ENCODE results near the gene CABYR.

CABYR gene

GRCh38 chr18:24138789-24139616, at the start of gene CABYR:
TSS of gene CABYR (plus strand) at chr18:24139062. CDS start at chr18:24143115, 4,053 bp downstream.
- peak; percentile 42 for DNase-seq (ENCODE audit: low read depth)

DNA sequence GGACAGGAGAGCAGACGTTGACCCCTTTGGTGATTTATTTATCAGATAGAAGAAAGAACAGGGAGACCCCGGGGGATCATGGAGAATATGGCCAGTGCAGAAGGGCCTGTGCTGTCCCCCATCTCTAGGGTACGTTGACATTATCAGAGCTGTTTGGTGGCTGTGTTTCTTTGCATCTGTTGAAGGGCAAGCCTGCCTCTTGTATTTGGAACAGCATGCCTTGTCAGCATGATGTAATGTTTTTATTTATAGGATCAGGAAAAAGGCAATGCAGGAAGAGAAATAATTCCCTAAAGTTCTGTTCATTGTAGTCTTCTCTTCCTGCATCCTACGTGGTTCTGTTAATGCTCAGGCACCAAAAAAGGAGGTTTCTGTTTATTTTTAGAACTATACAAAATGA, 49.8 kb upstream of the CABYR start:
- no peak for DNase-seq (ENCODE audit: low read depth)

DNA sequence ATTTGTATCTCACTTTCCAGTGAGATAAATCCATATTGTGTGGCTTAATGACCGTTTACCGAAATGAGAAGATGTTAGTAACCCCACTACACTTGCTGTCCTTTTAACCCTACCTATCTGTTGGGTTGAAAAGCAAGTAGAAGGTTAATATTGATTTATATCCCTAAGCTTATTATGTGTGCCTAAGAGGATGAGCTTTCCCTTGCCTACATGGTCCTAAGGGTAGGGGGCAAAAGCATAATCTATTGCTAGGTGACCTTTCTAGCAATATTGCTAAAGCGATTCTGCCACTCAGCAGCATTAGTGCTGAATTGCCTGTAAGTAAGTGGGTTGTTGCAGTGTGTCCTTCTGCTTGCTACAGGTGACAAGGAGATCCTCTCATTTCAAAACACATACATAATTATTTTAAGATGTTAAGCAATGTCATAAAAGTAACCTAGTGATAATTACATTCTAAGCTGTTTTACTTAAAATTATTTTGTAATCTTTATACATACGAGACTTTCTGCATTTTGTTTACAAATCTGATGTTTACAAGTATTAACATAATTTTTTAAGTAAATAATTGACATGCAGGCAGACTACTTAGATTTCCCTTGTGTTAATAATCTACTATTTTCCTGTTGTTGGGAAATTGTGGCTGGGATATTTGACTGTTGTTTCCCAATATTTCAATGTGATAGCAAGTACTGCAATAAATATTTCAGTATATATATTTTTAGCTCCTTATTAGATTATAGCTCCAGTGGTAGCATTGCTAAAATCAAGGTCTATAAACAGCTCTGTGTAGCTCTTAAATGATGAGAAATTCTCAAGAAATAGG, 49.1 kb upstream of the CABYR start:
- no peak for DNase-seq (ENCODE audit: low read depth)

GRCh38 chr18:24090876-24091275, 48.0 kb upstream of the CABYR start:
- no peak for DNase-seq (ENCODE audit: low read depth)

DNA sequence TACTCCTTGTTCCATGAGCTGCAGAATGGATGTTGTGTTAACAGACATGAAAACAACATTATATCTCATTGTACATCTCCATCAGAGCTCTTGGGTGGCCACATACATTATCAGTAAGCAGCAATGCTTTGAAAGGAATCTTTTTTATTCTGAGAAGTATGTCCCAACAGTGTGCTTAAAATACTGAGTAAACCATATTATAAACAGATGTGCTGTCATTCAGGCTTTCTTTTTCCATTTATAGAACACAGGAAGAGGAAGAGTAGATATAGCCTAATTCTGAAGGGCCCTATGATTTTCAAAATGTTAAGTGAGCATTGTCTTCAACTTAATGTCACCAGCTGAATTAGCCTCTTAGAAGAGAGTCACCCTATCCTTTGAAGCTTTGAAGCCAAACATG, 44.3 kb upstream of the CABYR start:
- no peak for DNase-seq (ENCODE audit: low read depth)

GRCh38 chr18:24095976-24096375, 42.9 kb upstream of the CABYR start:
- no peak for DNase-seq (ENCODE audit: low read depth)

GRCh38 chr18:24103320-24104021, 35.4 kb upstream of the CABYR start:
- no peak for DNase-seq (ENCODE audit: low read depth)

- no peak for DNase-seq (ENCODE audit: low read depth)
These were observed 34.4 kb upstream of the CABYR start for GRCh38 chr18:24104486-24104885.

- no peak for DNase-seq (ENCODE audit: low read depth)
These were observed 30.2 kb upstream of the CABYR start for GRCh38 chr18:24108641-24109040.

GRCh38 chr18:24111936-24112335, 26.9 kb upstream of the CABYR start:
- DNase-seq (ENCODE audit: low read depth) = no peak

DNA sequence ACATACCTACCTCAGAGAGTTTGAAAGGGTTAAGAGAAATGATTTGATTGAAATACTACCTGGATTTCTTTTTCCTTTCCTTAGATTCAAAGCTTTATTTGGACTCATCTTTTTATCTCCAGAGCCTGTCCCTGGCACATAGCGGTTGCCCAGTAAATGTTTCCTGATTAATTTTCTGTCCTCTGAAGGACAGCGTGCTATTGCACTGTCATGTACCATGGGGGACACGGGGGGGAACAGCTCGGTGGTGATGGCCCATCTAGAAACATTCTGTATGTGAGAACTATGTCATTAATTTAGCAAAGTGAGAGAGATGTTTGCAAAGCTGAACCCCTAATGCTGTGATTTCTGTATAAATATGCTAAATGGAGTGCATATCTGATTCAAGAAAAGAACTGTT, 26.4 kb upstream of the CABYR start:
- DNase-seq (ENCODE audit: low read depth) = no peak

DNA sequence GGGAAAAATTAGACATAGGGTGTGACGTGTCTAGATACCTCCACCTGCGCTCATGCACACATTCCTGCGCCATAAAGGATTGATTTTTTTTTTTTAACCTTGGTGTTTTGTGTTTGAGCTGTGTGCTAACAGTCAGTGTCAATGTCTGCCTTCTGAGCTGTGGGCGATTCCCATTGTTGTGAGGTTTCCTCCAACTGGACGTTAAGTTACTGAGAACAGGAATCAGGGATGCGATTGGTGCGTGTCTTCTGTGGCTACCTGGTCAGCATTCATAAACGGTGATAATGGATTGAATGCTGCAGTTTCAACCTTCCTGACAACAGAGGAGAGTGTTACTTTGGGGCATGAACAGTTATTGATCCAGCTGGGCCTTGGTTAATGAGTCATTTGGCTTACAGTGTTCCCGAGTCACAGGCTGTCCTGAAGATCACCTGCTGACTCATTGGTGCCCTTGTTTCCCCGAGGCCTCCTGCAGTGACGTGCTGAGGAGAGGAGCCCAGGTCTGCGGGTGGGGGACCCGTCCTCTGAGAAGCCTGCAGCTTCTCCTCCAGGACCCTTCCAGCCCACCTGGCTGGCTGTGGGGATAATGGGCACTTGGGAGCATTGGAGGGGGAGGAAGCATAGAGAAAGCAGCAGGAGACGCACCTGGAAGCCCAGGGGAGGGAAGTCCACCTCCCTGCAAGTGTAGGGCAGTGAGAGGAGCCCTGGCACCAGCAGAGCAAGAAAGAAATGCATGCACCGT, 25.8 kb upstream of the CABYR start:
- DNase-seq (ENCODE audit: low read depth) = no peak

DNA sequence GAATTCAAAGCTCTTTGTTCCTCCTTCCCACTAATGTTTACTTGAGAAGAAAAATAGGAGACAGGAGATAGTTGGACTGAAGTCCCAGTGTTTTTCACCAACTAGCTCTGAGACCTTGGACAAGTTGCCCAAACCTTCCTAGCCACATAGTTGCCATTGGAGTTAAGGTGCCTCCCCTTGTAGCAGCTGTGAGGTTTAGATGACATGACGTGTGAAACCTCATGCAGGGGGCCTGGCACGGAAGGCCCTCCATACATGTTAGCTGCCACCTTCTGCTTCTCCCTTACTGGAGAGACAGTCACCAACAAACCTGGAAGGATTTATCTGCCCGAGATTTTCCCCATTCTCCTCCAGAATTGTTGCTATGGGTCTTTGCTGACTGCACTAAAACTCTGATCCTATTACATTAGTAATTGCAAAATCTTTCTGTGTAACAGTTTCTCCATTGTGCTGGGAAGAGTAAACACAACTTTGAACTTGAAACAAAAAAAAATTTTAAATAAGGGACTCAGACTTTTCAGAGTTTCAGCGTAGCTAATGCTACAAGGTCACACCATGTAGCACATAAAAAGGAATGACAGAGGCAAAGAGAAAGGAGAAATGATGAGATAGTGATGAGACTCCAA, 23.8 kb upstream of the CABYR start:
- no peak for DNase-seq (ENCODE audit: low read depth)

- DNase-seq (ENCODE audit: low read depth) = no peak
These were observed 23.2 kb upstream of the CABYR start for GRCh38 chr18:24115628-24116027.

DNA sequence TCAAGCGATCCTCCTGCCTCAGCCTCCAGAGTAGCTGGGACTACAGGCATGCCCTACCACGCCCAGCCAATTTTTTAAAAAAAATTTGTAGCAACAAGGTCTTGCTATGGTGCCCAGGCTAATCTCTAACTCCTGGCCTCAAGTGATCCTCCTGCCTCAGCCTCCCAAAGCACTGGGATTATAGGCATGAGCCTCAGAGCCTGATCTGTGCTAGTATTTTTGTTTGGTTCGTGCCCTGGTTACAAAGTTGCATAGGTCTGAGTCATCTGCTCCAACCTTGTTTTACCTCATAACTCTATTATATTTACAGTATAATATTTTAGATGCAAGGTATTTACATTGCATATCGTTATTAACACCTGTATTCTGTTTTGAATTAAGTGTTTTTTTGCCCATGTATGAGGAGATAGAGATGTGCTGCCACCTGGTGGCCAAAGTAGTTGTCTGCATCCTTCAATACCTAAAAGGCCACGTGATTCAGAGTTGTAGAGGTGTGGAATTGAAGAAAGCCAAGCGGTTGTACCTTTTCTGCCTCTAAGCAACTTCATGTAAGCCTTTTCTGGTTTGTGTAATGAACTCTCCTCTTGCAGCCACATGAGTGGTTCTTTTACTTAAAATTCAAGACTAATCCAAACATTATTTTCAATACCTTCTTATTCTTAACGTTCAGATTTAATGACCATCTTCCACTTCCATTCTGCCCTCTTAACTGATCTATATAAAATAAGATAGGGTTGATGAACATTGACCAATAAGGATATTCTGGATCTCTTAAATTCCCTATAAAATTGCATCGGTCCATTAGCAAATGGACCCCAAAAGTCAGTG, 19.9 kb upstream of the CABYR start:
- DNase-seq (ENCODE audit: low read depth) = peak; percentile 70

DNA sequence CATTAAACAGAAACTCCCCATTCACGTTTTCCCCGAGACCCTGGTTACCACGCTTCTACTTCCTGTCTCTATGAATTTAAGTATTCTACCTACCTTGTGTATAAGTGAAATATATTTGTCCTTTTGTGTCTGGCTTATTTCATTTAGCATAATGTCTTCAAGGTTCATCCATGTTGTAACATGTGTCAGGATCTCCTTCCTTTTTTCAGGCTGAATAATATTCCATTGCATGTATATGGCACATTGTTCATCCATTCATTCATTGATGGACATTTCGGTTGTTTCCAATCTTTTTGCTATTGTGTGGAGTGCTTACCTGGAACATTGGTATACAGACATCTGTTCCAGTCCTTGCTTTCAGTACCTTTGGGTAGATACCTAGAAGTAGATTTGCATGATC, 18.2 kb upstream of the CABYR start:
- no peak for DNase-seq (ENCODE audit: low read depth)

DNA sequence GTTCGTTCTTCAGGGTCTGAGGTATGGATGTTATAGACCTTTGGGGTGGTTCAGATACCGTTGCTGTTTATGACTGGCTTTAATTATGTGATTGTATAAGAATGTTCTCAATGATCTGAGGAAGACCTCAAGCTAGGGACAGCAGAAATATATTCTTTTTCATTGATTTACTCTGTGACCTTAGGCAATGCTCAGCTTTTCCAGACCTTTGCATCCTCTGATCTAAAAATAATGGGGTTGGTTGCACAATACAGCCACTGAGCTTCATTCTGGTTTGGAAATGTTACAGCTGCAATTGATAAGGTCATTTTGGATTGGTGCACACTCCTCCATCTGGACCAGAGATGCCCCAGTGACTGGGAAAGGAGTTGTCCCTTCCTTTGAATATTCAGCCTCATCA, 17.2 kb upstream of the CABYR start:
- no peak for DNase-seq (ENCODE audit: low read depth)

DNA sequence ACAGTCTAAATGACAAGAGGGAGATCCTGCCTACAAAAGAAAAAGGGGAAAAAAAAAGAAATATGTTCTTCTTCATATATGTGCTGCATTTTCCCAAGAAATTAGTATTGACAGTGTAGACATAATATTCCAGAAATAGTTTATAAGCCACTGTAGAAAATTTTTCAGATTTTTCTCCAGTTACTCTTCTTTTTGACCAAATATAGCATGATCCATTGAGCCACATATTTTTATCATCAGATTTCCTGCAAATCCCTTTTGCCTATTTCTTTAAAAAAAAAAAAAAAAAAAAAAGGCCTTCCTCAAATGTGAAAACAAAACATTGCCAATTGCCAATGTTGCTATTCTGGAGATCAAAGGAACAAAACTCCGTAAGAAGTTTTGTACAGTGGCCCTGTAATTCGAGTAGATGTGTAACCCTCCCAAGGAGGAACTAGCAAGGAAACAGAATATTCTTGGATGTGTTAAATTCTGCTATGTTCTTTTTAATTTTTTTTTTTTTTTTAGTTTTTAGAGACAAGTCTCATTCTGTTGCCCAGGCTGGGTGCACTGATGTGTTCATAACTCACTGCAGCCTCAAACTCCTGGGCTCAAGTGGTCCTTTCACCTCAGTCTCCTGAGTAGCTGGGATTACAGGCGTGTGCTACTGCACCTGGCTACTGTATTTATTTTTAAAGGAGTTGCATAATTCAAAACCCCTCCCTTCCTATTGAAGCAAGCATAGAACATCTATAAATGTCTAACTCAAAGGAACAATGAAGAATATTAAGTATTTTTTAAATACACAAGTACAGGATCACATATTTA, 12.5 kb upstream of the CABYR start:
- DNase-seq (ENCODE audit: low read depth) = no peak

DNA sequence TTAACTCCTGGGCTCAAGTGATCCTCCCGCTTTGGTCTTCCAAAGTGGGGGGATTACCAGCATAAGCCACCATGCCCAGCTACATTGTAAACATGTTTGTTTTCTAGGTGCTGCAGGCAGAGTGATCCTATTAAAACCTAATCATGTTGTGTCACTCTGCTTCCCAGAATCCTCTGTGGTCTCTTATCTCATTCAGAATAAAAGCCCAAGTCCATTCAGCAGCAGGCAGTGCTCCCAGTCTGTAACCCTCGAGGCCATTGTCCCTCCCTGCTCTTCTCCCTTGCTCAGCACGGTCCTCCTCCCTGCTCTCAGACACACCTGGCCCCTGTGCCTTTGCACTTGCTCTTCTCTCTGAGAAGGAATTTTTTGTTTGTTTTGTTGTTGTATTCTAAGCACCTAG, 11.1 kb upstream of the CABYR start:
- no peak for DNase-seq (ENCODE audit: low read depth)

DNA sequence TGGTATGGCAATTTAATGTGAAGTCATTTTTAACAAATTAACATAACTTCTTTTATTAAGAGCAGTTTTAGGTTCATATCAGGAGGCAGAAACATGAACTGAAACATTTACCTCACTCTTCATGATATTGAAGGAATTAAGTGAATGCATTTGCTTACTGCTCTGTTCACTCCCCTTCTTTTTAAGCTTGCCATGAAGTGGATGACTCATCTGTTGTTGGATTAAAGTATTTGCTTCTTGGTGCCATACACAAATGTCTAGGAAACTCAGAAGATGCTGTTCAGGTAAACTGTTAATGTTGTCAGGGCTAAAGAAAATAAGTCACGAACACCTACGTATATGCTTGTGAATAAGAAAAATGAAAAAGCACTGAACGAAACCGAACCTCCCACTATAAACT, 10.2 kb upstream of the CABYR start:
- DNase-seq (ENCODE audit: low read depth) = no peak
